ENCODE measurements around the gene RSRC1.
"Not testable (repeated sequence)": the region's sequence is repeated elsewhere in the genome, so short reads cannot be mapped to it uniquely, and the experiment has no call there.

The RSRC1 gene

GRCh38 chr3:158333736-158334135 lies 223.8 kb downstream of the RSRC1 start:
- no peak for DNase-seq

- DNase-seq: no peak
These were observed 227.2 kb downstream of the RSRC1 start for GRCh38 chr3:158337110-158337509.

- no peak for DNase-seq
These were observed 229.7 kb downstream of the RSRC1 start for GRCh38 chr3:158339638-158340037.

- not testable (repeated sequence) for DNase-seq
These were observed 231.1 kb downstream of the RSRC1 start for GRCh38 chr3:158340951-158341350.

DNA sequence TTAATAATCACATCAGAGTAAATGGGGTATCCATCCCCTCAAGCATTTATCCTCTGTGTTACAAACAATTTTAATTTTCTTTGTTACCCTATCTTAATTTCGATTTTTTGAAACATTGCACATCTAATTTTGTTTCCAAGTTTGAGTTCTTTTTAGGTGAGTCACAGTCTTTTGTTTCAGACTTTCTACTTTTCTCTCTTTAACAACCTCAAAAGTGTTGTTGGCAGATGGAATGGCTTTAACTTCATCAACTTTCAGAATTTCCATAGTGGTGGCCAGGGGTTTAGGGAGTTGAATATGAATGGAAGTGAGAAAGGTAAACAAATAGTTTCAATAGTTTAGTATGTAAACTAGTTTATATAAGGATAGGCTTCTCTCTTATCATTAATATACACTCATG lies 238.1 kb downstream of the RSRC1 start:
- no peak for DNase-seq

GRCh38 chr3:158350971-158351370 lies 241.1 kb downstream of the RSRC1 start:
- DNase-seq: no peak

GRCh38 chr3:158352551-158352950 lies 242.7 kb downstream of the RSRC1 start:
- no peak for DNase-seq

DNA sequence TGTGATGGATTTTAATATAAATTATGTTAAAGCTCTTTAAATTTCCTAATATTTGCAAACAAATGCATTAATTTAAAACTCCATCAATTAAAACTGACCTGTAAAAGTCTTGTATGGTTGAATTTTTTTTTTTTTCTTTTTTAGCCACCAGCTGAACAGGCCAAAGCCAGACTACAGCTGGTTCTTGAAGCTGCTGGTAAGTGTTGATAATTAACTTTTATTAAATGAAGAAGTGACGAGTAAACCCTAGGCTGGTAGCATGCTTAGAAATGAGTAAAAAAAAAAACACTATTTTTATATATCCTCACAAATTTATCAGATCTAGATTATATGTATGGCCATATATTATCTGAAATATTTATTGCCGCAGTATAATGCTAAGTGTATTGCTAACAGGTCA lies 244.8 kb downstream of the RSRC1 start:
- no peak for DNase-seq

GRCh38 chr3:158355623-158356588 lies 246.0 kb downstream of the RSRC1 start:
- no peak for DNase-seq

DNA sequence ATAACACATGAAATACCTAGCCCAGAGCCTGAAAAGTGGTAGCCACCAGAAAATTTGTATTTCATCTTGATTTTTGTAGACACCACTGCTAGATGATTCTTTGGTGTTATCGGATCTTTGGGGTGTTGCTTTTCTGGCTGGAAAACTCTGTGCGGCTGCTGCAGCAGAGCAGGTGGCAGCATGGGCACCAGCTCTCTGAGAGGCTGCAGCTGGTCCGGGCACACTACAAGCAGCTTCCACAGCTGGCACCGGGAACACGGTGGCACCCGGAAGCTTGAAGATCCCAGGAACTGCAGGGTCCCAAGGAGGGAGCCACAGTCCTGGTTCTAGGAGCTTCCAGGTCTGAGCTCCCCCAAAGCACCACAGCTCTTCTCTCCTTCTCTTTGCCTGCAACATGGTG lies 249.4 kb downstream of the RSRC1 start:
- no peak for DNase-seq

DNA sequence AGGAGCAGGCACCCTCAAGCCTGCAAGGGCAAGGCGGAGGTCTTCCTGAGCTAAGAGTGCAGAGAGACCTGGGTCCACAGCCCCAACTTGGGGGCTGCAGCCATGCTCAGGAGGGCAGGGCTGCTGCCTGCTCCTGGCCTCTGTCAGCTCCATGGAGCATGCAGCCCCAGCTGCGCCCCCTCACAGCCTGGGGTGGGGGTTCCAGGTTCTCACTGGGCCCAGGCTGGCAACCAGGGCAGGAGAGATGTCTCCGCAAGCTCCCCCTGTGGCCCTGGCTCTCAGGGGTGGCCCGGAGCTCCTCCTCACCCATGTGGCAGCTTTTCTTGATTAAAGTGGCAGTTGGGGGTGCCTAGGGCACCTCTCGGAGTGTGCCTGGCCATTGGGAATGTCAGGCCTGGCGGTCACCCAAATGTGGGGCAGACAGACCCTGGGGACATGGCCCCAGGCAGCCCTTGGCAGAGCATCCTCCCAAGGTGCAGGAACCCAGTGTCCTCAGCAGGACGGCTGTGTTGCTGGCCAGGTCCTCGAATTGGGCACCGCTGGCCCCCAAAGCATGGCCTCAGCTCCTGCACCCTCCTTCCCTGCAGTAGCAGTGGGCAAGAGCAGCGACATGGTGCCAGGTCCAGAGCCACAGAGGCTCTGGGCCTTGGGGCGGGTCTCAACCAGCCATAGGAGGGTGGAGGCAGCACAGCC lies 251.0 kb downstream of the RSRC1 start:
- DNase-seq: no peak

GRCh38 chr3:158368271-158368670 lies 258.4 kb downstream of the RSRC1 start:
- no peak for DNase-seq

- DNase-seq: no peak
These were observed 259.4 kb downstream of the RSRC1 start for GRCh38 chr3:158369279-158369678.

DNA sequence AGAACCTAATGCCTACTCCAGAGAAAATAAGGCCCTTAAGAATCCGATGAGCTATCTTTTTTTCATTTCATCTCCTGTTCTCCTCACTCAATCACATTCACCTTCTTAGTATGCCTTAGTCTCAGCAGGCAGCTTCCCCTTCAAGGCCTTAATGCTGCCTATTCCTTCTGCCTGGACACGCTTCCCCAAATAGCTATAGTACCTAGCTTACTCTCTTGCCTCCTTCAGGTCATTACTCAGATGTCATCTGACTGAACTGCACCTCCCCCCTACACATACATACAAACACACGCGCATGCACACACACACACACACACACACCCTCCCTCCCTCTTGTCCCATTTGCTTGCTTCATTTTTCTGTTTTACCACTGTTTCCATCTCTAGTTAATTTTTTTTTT lies 269.6 kb downstream of the RSRC1 start:
- no peak for DNase-seq

GRCh38 chr3:158381262-158381868 lies 271.5 kb downstream of the RSRC1 start:
- DNase-seq: no peak

DNA sequence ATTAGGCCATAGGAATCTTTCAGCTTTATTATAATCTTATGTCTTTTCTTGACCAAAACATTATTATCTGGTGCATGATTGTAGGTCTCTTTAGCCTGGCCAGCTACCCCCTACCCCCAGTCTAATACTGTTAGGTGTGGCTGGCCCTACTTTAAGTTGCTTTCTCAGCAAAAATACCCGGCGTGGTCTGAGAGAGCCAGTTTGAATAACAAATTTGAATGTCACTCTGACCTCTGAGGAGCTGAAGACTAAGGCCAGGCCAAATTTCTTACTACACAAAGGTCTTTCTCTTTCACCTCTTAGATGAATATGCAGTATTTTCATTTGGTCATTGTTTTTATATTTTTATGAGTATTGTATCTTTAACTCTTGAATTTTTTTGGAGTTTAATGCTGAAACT lies 272.6 kb downstream of the RSRC1 start:
- DNase-seq: no peak

GRCh38 chr3:158384019-158384418 lies 274.1 kb downstream of the RSRC1 start:
- no peak for DNase-seq

DNA sequence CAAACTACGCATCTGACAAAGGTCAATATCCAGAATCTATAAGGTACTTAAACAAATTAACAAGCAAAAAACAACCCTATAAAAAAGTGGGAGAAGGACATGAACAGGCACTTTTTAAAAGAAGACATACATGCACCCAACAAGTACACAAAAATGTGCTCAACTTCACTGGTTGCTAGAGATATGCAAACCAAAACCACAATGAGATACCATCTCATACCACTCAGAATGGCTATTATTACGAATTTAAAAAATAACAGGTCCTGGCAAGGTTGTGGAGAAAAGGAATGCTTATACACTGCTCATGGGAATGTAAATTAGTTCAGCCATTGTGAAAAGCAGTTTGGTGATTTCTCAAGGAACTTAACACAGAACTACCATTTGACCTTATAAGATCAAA lies 285.5 kb downstream of the RSRC1 start:
- no peak for DNase-seq

- DNase-seq: no peak
These were observed 292.7 kb downstream of the RSRC1 start for GRCh38 chr3:158402590-158402989.

GRCh38 chr3:158403013-158403412 lies 293.1 kb downstream of the RSRC1 start:
- no peak for DNase-seq

DNA sequence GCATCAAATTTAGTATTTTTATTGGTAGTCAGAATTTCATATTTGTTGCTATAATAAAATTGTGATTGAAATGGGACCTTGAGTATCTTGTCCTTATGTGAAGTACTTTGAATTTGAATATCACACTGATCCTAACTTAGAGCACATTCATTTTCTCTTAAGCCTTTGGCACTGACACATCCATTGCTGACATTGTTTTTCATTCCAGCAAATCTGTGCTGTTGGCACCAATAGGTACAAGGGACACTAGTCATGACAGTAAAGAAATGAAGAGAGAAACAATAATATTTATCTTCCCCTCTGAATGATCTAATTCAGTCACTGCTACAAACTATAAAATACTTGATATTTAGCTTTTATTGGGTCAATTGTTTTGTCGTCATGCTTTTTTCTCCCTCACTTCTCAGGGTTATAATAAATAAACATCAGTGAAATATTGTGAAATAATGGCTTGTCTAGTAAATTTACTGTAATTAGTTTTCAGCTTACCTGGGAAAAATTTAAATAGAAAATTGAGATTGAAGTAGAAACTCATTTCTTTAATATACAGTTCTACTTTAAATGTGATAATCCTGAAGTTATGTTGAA lies 294.3 kb downstream of the RSRC1 start:
- DNase-seq: no peak

DNA sequence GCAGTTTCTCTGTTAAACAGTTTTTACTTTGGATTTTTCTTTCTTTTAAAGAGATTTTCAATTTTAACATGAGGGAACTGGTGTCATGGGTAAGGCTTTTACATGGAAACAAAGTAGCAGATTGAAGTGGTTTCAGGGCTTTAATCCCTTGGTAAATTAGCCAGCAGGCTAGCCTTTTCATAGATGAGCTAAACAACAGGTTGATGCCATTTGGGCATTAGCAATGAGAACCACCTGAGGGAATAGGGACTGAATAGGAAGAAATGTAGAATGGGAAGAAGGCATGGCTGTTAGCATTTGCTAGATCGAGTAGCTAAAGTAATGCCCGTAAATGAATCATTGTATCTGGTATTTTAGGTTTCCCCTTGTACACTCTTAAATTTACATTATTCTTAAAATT lies 295.6 kb downstream of the RSRC1 start:
- no peak for DNase-seq

- DNase-seq: no peak
These were observed 298.1 kb downstream of the RSRC1 start for GRCh38 chr3:158407844-158408517.
